GM13977 (cell line): Measurements from ENCODE around the gene ASB4.

Source experiments
- DNase-seq: peaks from one replicate; pipeline ENCODE4 v3.0.0; 2012; ENCODE audit warnings: low spot score
- in situ Hi-C: fragments of 300-500 bp; cut with MboI; formaldehyde crosslinking; loops from one replicate; pipeline ENCODE4 v1.12.0; 2022; ENCODE audit warnings: low sequenced_read_pairs, low pct_unique_long_range_greater_than_20kb, mixed read lengths, inconsistent platforms; ENCODE audit not compliant: unreplicated experiment
- TF ChIP-seq, protein P1 (sequence below): IDR thresholded peaks from 2 replicates; pipeline ENCODE4 v1.5.1; 2012; ENCODE audit warnings: mild to moderate bottlenecking, control low read depth; ENCODE audit not compliant: insufficient read depth; ENCODE audit errors: extremely low read depth, missing control alignments

Gene ASB4

DNA sequence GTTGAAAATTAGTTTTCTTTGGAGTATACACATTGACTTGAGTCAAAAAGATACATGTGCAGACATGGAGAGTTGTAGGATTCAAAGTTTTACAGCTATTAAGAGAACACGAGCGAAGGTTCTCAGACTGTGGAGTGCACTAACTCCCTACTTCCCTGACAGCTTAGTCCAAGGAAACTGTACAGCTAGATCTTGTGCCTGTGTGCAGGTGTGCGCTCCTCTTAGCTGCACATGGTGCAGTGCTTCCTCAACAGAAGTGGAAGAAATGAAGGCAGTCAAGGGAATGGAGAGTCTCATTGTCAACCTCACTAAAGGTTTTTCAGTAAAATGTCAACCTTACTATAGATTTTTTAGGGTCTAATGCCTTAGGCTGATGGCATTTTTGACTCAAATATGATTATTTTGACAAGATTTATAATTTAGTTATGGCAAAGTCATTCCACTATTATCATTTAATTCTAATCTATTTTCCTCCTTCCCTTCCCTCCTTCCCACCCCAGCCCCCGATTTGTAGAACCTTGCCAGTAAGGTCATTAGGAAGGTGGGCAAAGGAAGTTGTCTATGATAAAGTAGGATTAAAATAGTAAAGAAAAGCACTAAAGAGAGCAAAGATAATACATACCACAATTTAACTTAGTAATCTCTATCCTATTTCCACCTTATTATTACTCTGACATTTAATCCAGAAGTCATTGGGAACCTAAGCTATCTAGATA lies 97.0 kb downstream of the ASB4 start:
- no peak for DNase-seq
- TF ChIP-seq, protein P1, sequence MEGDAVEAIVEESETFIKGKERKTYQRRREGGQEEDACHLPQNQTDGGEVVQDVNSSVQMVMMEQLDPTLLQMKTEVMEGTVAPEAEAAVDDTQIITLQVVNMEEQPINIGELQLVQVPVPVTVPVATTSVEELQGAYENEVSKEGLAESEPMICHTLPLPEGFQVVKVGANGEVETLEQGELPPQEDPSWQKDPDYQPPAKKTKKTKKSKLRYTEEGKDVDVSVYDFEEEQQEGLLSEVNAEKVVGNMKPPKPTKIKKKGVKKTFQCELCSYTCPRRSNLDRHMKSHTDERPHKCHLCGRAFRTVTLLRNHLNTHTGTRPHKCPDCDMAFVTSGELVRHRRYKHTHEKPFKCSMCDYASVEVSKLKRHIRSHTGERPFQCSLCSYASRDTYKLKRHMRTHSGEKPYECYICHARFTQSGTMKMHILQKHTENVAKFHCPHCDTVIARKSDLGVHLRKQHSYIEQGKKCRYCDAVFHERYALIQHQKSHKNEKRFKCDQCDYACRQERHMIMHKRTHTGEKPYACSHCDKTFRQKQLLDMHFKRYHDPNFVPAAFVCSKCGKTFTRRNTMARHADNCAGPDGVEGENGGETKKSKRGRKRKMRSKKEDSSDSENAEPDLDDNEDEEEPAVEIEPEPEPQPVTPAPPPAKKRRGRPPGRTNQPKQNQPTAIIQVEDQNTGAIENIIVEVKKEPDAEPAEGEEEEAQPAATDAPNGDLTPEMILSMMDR: no peak

DNA sequence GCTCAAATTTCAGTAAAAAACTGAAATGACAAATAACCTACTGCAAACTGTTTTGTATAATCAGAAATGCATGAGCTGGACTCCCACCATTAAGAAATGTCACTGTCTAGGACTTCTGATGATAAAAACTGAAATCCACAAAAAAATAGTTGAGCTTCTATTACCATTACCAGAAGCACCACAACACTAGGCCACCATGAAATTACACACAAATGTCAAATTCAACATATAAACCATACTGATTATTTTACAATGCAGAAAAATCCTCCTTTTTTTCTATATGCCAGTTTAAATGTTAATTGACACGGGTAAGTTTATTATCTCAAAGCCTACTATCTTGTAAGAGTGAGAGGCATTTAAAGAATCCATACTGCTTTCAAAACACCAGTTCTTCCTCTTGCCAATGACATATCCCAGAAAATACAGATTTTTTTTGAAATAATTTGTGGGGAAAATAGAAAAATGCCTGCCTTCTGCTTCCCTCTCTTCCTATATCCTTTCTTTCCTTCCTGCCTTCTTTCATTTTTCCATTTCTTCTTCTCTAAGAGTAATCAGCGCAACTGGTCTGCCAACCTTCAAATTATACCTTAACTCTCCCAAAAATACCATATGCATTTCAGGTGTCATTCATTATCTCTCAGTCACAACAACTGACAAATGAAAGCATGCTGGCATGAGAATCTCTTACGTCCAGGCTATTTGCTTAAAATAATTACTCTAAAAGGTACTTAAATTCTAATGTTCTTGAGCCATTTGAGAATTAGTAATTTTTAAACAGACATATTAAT lies 98.3 kb downstream of the ASB4 start:
- TF ChIP-seq, protein P1: no peak
- no peak for DNase-seq
- in situ Hi-C loops: no loop called here

More for the DNA sequence above, 97.0 kb downstream of the ASB4 start:
- in situ Hi-C loops: no loop called here

DNA sequence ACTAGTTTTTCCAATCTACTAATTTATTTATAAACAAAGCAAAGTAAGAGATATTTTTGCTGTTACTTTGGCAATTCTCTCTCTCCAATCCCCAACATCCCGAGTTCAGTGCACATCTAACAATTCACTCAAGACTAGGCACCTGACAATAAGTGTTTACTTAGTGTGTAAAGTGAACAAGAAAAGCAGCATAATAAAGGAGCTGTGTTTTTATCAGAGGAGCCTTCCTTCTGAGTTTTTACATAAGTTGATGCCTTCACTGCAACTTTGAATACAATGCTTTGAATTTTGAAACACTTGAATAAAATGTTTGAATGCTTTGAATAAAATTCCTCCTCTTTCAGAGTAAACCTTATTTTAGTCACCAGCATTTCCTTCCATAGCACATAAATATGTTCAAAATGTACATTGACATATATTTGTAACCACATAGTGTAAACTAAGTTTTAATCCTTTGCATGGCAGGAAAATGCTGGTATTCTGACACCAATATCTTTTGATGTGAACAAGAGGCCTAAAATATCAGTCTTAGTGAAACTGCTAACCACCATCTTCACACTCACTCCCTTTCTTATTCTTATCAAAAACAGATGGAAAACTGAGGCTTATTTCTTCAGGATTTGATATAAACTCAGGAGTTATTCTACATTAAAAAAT lies 99.2 kb downstream of the ASB4 start:
- in situ Hi-C loops: no loop called here
- TF ChIP-seq, protein P1: no peak
- no peak for DNase-seq

DNA sequence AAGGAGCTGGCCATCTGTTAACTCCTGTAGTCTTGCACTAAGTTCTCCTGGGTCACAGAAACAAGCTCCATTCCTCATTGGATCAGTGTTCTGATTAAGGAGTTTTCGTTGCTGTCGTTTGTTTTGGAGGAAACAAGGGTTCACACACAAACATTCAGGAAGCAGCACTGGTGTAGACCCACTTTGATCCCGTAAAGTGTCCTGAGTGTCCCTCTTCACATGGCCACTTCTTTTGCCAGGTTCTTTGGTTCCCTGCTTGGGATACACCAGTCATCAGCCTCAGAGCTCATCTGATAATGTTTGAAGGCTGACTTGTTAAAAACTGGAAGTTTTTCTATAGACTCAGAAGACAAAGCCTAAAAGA lies 99.7 kb downstream of the ASB4 start:
- DNase-seq: no peak
- in situ Hi-C loops: no loop called here
- TF ChIP-seq, protein P1: no peak

DNA sequence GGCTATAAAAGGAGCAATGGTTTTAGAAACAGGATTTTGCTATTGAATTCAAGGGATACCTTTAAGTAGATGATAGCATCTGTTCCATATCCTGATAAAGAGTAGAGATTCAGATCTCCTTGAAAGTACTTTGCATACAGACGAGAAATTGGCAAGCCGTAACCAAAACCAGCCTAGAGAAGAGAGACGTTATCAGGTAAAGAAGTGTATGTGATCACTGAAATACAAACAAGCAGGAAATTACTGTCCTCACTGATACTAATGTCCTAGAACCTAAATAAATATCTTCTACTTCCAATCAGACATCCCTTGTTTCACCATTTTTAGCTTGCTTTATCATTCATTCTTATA lies 101.2 kb downstream of the ASB4 start:
- in situ Hi-C loops: no loop called here
- DNase-seq: no peak
- TF ChIP-seq, protein P1: no peak

DNA sequence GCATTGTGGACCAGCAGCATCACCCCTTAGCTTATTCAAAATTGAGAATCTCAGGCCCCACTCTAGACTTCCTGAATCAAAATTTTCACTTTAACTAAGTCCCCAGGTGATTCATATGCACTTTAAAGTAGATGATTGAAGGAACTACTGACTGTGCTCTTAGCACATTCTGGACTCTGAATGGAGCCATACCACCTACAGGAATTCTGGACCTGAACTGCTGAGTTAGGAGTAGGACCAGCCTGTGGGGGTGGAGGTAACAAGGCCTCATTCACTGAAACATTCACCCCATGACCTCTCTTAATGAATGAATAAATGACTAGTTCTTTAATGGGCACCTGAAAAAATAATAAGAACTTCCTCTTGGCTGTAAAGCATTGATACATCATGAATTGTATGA lies 103.3 kb downstream of the ASB4 start:
- no peak for DNase-seq
- TF ChIP-seq, protein P1: no peak
- in situ Hi-C loops: no loop called here
